Neural progenitor cell (in vitro differentiated cells): ENCODE results near the gene IQCK. TPM values are rescaled to one million over a fixed set of nuclear protein-coding genes. Genes with fewer than 3 reads are reported as not detected.

Experiments used
- DNase-seq: peaks from one replicate; pipeline ENCODE4 v3.0.0-alpha.2; 2016; ENCODE audit warnings: low spot score
- H2AFZ ChIP-seq: fragments of 200-600 bp; sonication (generic); replicated peaks from 2 replicates; pipeline ENCODE4 v1.6.1; 2016; ENCODE audit warnings: antibody characterized with exemption
- H3F3A ChIP-seq: fragments of 200-600 bp; sonication (generic); 2 replicates; pipeline ENCODE4 v1.6.1; 2016; ENCODE audit warnings: antibody characterized with exemption, low read depth
- H3K27ac ChIP-seq: fragments of 200-600 bp; sonication (generic); 2 replicates; pipeline ENCODE4 v1.5.1; 2016; ENCODE audit warnings: mild to moderate bottlenecking
- H3K27me3 ChIP-seq: fragments of 200-600 bp; sonication (generic); 2 replicates; pipeline ENCODE4 v1.6.1; 2016; ENCODE audit warnings: mild to moderate bottlenecking, moderate library complexity
- H3K36me3 ChIP-seq: fragments of 200-600 bp; sonication (generic); 2 replicates; pipeline ENCODE4 v1.5.1; 2016
- H3K4me1 ChIP-seq: fragments of 200-600 bp; sonication (generic); 2 replicates; pipeline ENCODE4 v1.6.1; 2016; ENCODE audit warnings: mixed run types
- H3K4me2 ChIP-seq: fragments of 200-600 bp; sonication (generic); 2 replicates; pipeline ENCODE4 v1.6.1; 2016
- H3K4me3 ChIP-seq: fragments of 200-600 bp; sonication (generic); 2 replicates; pipeline ENCODE4 v1.5.1; 2016
- H3K79me2 ChIP-seq: fragments of 200-600 bp; sonication (generic); 2 replicates; pipeline ENCODE4 v1.6.1; 2016; ENCODE audit warnings: low read depth
- H3K9ac ChIP-seq: fragments of 200-600 bp; sonication (generic); 2 replicates; pipeline ENCODE4 v1.6.1; 2016
- H3K9me3 ChIP-seq: fragments of 200-600 bp; sonication (generic); 2 replicates; pipeline ENCODE4 v1.5.1; 2016; ENCODE audit warnings: low read depth
- H4K20me1 ChIP-seq: fragments of 200-600 bp; sonication (generic); 2 replicates; pipeline ENCODE4 v1.6.1; 2016; ENCODE audit warnings: low read depth
- H3K27ac Mint-ChIP-seq: 3 replicates; pipeline ENCODE4 v1.8.0; 2021; ENCODE audit warnings: mixed read lengths
- H3K27me3 Mint-ChIP-seq: 2 replicates; pipeline ENCODE4 v1.8.0; 2022; ENCODE audit warnings: low read depth, mild to moderate bottlenecking, inconsistent platforms, moderate library complexity, mixed read lengths; ENCODE audit not compliant: insufficient read depth
- H3K36me3 Mint-ChIP-seq: 3 replicates; pipeline ENCODE4 v1.8.0; 2021; ENCODE audit warnings: mixed read lengths
- H3K4me1 Mint-ChIP-seq: 3 replicates; pipeline ENCODE4 v1.8.0; 2021; ENCODE audit warnings: mixed read lengths
- H3K4me3 Mint-ChIP-seq: 3 replicates; pipeline ENCODE4 v1.8.0; 2021; ENCODE audit warnings: mild to moderate bottlenecking, moderate library complexity, mixed read lengths
- H3K9me3 Mint-ChIP-seq: 3 replicates; pipeline ENCODE4 v1.8.0; 2020; ENCODE audit warnings: mixed read lengths
- EZH2 ChIP-seq: fragments of 200-600 bp; sonication (generic); IDR thresholded peaks from 2 replicates; pipeline ENCODE4 v1.6.1; 2017; ENCODE audit warnings: antibody characterized with exemption, mild to moderate bottlenecking, moderate library complexity
- EZH2phosphoT487 ChIP-seq: fragments of 200-600 bp; sonication (generic); IDR thresholded peaks from 2 replicates; pipeline ENCODE4 v1.6.1; 2017; ENCODE audit warnings: antibody characterized with exemption
- total RNA-seq: library from RNA; depleted of rRNA; stranded (reverse); fragments of >200 nt; gene quantifications from 2 replicates; pipeline ENCODE4 v1.2.3, GENCODE V29; 2015; ENCODE audit warnings: low replicate concordance
- TF ChIP-seq, protein P1 (sequence below): fragments of 200-600 bp; sonication (generic); IDR thresholded peaks from 2 replicates; pipeline ENCODE4 v1.5.1; 2017; ENCODE audit warnings: antibody characterized with exemption, mild to moderate bottlenecking

The IQCK gene
- total RNA-seq, 1 donor from 2014 or later = 22.1 TPM

DNA sequence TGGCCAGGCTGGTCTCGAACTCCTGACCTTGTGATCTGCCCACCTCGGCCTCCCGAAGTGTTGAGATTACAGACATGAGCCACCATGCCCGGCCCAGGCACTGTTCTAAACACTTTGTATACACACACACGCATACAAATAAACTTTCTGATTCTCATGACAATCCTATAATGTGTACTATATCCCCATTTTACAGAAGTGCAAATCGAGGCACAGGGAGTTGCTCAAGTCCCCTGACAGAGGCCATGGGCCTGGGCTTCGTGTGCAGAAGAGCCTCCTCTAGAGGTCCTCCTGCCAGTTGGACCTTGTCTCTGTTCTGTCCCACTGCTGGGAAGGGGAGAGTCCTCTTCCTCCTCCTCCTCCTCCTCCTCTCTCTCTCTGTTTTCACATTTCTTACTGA is 176.5 kb downstream of the IQCK start:
- peaks cover 3% of the 10 kb centered on the region for H3K4me1 ChIP-seq
- no peaks in the 10 kb centered on the region for H3F3A ChIP-seq
- H3K27me3 ChIP-seq = peaks cover 11% of the 10 kb centered on the region
- H4K20me1 ChIP-seq = no peaks in the 10 kb centered on the region
- TF ChIP-seq, protein P1, sequence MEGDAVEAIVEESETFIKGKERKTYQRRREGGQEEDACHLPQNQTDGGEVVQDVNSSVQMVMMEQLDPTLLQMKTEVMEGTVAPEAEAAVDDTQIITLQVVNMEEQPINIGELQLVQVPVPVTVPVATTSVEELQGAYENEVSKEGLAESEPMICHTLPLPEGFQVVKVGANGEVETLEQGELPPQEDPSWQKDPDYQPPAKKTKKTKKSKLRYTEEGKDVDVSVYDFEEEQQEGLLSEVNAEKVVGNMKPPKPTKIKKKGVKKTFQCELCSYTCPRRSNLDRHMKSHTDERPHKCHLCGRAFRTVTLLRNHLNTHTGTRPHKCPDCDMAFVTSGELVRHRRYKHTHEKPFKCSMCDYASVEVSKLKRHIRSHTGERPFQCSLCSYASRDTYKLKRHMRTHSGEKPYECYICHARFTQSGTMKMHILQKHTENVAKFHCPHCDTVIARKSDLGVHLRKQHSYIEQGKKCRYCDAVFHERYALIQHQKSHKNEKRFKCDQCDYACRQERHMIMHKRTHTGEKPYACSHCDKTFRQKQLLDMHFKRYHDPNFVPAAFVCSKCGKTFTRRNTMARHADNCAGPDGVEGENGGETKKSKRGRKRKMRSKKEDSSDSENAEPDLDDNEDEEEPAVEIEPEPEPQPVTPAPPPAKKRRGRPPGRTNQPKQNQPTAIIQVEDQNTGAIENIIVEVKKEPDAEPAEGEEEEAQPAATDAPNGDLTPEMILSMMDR = no peak
- no peak overlapping the region for H3K4me3 ChIP-seq
- H3K79me2 ChIP-seq = no peaks in the 10 kb centered on the region
- Mint-ChIP-seq H3K9me3 (no peaks in the 10 kb centered on the region), H3K27ac (no peak overlapping the region), H3K4me3 (no peak overlapping the region), H3K4me1 (peaks cover 7% of the 10 kb centered on the region), H3K27me3 (peaks cover 14% of the 10 kb centered on the region), H3K36me3 (no peaks in the 10 kb centered on the region)
- H3K36me3 ChIP-seq = no peaks in the 10 kb centered on the region
- no peak for DNase-seq
- no peak overlapping the region for H3K9ac ChIP-seq
- no peak overlapping the region for H3K27ac ChIP-seq
- no peak overlapping the region for H2AFZ ChIP-seq
- H3K9me3 ChIP-seq = no peaks in the 10 kb centered on the region
- no peak overlapping the region for H3K4me2 ChIP-seq

DNA sequence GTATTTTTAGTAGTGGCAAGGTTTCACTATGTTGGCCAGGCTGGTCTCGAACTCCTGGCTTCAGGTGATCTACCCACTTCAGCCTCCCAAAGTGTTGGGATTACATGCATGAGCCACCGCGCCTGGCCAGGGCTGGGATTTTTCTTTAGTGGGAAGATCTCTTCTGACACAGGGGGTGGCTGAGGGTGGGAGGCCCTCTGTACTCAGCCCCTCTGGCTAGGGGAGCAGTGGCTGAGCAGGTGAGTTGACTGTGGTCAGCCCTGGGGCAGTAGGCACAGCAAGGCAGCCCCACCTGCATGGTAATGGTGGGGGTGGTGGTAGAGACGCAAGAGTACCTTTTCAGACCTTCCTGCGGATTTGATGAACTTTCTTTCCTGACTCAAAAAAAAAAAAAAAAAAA is 178.9 kb downstream of the IQCK start:
- Histone ChIP-seq H3K9me3 (no peaks in the 10 kb centered on the region), H3K4me1 (peaks cover 3% of the 10 kb centered on the region)

DNA sequence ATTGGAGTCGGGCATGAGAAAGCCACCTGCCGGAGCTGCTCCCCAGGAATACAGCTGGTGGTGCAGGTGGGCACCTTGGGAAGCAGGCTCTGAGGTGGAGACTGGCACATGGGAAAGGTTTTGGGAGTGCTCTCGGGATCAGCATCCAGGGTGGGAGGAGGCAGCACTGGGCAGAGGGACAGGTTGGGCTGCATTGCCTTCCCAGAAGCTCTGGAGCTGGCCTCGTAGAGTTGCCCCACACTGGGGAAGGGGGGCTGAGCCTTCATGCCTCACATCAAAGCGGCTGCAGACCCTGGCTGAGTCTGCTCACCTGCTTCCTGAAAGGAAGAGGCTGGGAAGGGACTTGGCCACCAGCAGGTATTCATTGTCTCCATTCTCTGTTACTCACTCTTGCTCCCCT is 180.1 kb downstream of the IQCK start:
- Histone ChIP-seq H3K27me3 (peaks cover 31% of the 10 kb centered on the region), H3K4me2 (no peak overlapping the region), H3K9ac (no peak overlapping the region), H3K9me3 (no peaks in the 10 kb centered on the region), H3K79me2 (no peaks in the 10 kb centered on the region), H3F3A (peaks cover 3% of the 10 kb centered on the region), H2AFZ (no peak overlapping the region), H3K4me3 (no peak overlapping the region), H3K27ac (no peak overlapping the region), H3K36me3 (no peaks in the 10 kb centered on the region), H4K20me1 (peaks cover 10% of the 10 kb centered on the region), H3K4me1 (peaks cover 3% of the 10 kb centered on the region)
- H3K27ac Mint-ChIP-seq = no peak overlapping the region
- H3K4me1 Mint-ChIP-seq = peaks cover 12% of the 10 kb centered on the region
- peaks cover 27% of the 10 kb centered on the region for H3K27me3 Mint-ChIP-seq
- no peaks in the 10 kb centered on the region for H3K36me3 Mint-ChIP-seq
- no peaks in the 10 kb centered on the region for H3K9me3 Mint-ChIP-seq
- TF ChIP-seq EZH2 (no peak), EZH2phosphoT487 (no peak)
- TF ChIP-seq, protein P1 = no peak
- H3K4me3 Mint-ChIP-seq = no peak overlapping the region
- DNase-seq = no peak

More for the DNA sequence above, 178.9 kb downstream of the IQCK start:
- no peak overlapping the region for H3K4me2 ChIP-seq
- H2AFZ ChIP-seq = no peak overlapping the region
- H3K36me3 ChIP-seq = no peaks in the 10 kb centered on the region
- no peak overlapping the region for H3K4me3 ChIP-seq
- Mint-ChIP-seq H3K36me3 (no peaks in the 10 kb centered on the region), H3K27ac (no peak overlapping the region), H3K9me3 (no peaks in the 10 kb centered on the region), H3K4me1 (peaks cover 12% of the 10 kb centered on the region), H3K4me3 (no peak overlapping the region), H3K27me3 (peaks cover 22% of the 10 kb centered on the region)
- TF ChIP-seq EZH2 (no peak), EZH2phosphoT487 (no peak)
- TF ChIP-seq, protein P1 = no peak
- H4K20me1 ChIP-seq = peaks cover 8% of the 10 kb centered on the region
- H3K9ac ChIP-seq = no peak overlapping the region
- no peaks in the 10 kb centered on the region for H3K79me2 ChIP-seq
- peaks cover 19% of the 10 kb centered on the region for H3K27me3 ChIP-seq
- H3F3A ChIP-seq = peaks cover 3% of the 10 kb centered on the region
- H3K27ac ChIP-seq = no peak overlapping the region
- DNase-seq = no peak
